IPS-15b (cell line): ENCODE measurements around the gene ANP32B.

Experiments
- H3K27me3 ChIP-seq: one replicate; pipeline ENCODE4 v1.6.1; 2013; ENCODE audit warnings: low read length; ENCODE audit not compliant: control insufficient read depth, insufficient read depth
- H3K36me3 ChIP-seq: one replicate; pipeline ENCODE4 v1.6.1; 2013; ENCODE audit warnings: low read length; ENCODE audit not compliant: control insufficient read depth, insufficient read depth
- H3K4me1 ChIP-seq: one replicate; pipeline ENCODE4 v1.6.1; 2013; ENCODE audit warnings: mild to moderate bottlenecking, low read length; ENCODE audit not compliant: control insufficient read depth, insufficient read depth
- H3K4me3 ChIP-seq: one replicate; pipeline ENCODE4 v1.5.1; 2013; ENCODE audit warnings: low read depth, low read length
- H3K9ac ChIP-seq: one replicate; pipeline ENCODE4 v1.6.1; 2013; ENCODE audit warnings: low read depth, mild to moderate bottlenecking, low read length
- H3K9me3 ChIP-seq: one replicate; pipeline ENCODE4 v1.6.1; 2013; ENCODE audit warnings: mild to moderate bottlenecking, low read length; ENCODE audit not compliant: control insufficient read depth, insufficient read depth

The ANP32B gene

DNA sequence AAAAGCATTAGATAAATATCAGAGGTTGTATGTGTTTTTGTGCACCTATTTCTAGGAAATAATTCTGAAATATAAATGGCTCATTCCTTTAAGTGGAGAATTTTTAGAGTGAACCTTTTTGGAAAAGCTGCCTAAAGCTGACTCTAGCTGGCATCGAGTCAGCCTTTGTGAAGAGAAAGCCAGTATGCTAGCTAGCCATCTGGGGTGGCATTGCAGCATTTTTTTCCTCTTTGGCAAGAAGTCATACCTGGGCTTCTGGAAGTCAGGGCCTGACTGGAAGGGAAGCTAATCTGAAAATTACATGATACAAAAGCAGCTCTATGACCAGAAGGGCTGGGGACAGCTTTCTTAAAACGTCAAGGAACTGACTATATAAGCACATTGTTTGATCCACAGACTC lies 19.7 kb downstream of the ANP32B start:
- H3K4me3 ChIP-seq = no peak overlapping the region

GRCh38 chr9:98006127-98006796 lies 23.1 kb downstream of the ANP32B start:
- Histone ChIP-seq H3K36me3 (peaks cover 24% of the 10 kb centered on the region), H3K4me3 (no peak overlapping the region), H3K4me1 (no peaks in the 10 kb centered on the region), H3K9me3 (no peaks in the 10 kb centered on the region), H3K27me3 (no peaks in the 10 kb centered on the region), H3K9ac (no peak overlapping the region)

More for the DNA sequence above, 19.7 kb downstream of the ANP32B start:
- Histone ChIP-seq H3K9me3 (no peaks in the 10 kb centered on the region), H3K9ac (no peak overlapping the region), H3K4me1 (no peaks in the 10 kb centered on the region), H3K36me3 (peaks cover 19% of the 10 kb centered on the region), H3K27me3 (no peaks in the 10 kb centered on the region)

DNA sequence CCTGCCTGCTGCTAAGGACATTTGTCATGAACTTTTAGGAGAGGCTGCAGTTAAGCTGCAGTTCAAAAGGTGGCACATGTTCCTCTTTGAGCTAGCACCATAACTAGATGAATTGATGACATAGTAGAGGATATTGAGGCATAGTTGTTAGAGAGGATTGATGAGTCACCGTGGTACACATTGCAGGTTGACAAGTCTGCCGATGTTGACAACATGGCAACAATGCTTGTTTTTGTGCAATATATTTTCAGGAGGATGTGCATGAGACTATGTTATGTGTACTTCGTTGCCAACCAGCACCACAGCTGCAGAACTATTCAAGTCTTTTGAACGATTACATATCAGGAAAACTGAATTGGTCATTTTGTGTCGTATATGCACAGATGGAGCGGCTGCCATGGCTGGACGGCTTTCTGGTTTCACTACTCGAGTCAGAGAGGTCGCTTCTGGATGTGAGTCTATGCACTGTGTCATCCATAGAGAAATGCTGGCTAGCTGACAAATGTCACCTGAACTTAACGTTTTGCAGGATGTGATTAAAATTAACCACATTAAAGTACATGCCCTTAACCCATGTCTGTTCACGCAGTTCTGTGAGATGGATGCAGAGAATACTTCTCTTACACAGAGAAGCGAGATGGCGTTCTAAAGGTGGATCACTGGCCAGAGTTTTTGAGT lies 24.2 kb downstream of the ANP32B start:
- no peak overlapping the region for H3K9ac ChIP-seq
- peaks cover 27% of the 10 kb centered on the region for H3K36me3 ChIP-seq
- H3K9me3 ChIP-seq = no peaks in the 10 kb centered on the region
- H3K4me3 ChIP-seq = no peak overlapping the region
- no peaks in the 10 kb centered on the region for H3K27me3 ChIP-seq
- no peaks in the 10 kb centered on the region for H3K4me1 ChIP-seq

GRCh38 chr9:98008764-98009163 lies 25.6 kb downstream of the ANP32B start:
- Histone ChIP-seq H3K9ac (no peak overlapping the region), H3K27me3 (no peaks in the 10 kb centered on the region), H3K4me1 (no peaks in the 10 kb centered on the region), H3K36me3 (peaks cover 37% of the 10 kb centered on the region), H3K4me3 (no peak overlapping the region), H3K9me3 (no peaks in the 10 kb centered on the region)

DNA sequence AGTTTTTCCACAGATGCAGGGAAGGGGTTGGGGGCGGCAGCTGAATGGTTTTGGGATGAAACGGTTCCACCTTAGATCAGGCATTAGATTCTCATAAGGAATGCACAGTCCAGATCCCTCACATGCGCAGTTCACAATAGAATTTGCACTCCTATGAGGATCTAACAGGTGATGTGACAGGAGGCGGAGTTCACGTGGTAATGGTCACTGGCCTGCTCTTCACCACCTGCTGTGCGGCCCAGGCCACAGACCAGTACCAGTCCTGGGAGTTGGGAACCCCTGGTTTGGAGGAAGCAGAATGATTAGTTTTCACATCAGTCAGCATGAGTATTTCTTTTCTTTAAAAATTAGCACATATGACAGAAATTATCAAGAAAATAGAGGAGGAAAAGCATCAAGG lies 26.3 kb downstream of the ANP32B start:
- peaks cover 37% of the 10 kb centered on the region for H3K36me3 ChIP-seq
- no peak overlapping the region for H3K9ac ChIP-seq
- H3K4me3 ChIP-seq = no peak overlapping the region
- H3K27me3 ChIP-seq = no peaks in the 10 kb centered on the region
- H3K9me3 ChIP-seq = no peaks in the 10 kb centered on the region
- no peaks in the 10 kb centered on the region for H3K4me1 ChIP-seq

- Histone ChIP-seq H3K27me3 (no peaks in the 10 kb centered on the region), H3K4me1 (no peaks in the 10 kb centered on the region), H3K4me3 (no peak overlapping the region), H3K9me3 (no peaks in the 10 kb centered on the region), H3K36me3 (peaks cover 34% of the 10 kb centered on the region), H3K9ac (no peak overlapping the region)
Observed at GRCh38 chr9:98009936-98010335, 26.8 kb downstream of the ANP32B start.

DNA sequence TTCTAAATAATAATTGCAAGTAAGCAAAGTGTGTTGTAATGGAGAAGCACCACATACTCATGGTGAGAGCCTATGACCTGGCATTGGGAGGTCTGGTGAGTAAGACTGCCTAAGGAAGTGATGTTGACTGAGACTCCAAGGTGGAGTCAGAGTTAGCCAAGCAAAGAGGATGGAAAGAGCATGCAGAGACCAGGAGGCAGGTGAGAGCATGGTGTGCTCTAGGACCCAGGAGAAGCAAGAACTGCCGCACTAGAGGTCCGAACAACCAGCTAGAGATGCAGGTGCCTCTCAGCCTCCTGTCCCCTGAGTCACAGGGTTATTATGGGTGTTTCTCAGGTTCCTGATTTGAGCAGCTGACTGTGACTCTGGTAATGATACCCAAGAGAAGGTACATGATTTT lies 27.3 kb downstream of the ANP32B start:
- Histone ChIP-seq H3K9me3 (no peaks in the 10 kb centered on the region), H3K9ac (no peak overlapping the region), H3K36me3 (peaks cover 29% of the 10 kb centered on the region)

GRCh38 chr9:98011122-98011521 lies 28.0 kb downstream of the ANP32B start:
- Histone ChIP-seq H3K9me3 (no peaks in the 10 kb centered on the region), H3K4me3 (no peak overlapping the region), H3K27me3 (no peaks in the 10 kb centered on the region), H3K36me3 (peaks cover 22% of the 10 kb centered on the region), H3K9ac (no peak overlapping the region), H3K4me1 (no peaks in the 10 kb centered on the region)

More for the DNA sequence above, 27.3 kb downstream of the ANP32B start:
- no peak overlapping the region for H3K4me3 ChIP-seq
- no peaks in the 10 kb centered on the region for H3K27me3 ChIP-seq
- H3K4me1 ChIP-seq = no peaks in the 10 kb centered on the region

DNA sequence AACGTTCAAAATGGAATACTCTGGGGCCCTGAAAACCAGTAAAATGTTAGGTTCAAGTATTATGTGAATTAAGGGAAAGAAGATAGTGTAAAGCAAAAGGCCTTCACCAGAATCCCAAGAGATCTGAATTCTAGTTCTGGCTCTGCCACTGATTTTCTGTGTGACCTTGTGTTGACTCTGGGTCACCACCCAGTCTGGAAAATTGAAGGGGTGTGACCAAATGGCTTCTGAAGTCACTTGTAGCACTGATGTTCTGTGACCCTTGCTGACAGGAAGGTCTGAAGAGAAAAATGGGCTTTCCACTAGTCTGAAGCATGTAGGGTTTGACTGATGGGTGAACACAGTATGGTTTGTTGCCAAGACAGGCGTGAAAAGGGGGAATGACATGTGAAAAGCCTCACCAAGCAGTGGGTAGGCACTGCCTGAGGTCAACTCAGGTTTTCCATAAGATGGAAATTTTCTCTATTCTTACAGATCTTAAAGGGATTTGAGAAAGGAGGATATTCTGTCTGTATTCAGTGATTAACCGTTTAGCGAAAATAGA lies 33.1 kb downstream of the ANP32B start:
- Histone ChIP-seq H3K9me3 (no peaks in the 10 kb centered on the region), H3K4me1 (no peaks in the 10 kb centered on the region), H3K4me3 (no peak overlapping the region), H3K9ac (no peak overlapping the region), H3K36me3 (peaks cover 21% of the 10 kb centered on the region), H3K27me3 (no peaks in the 10 kb centered on the region)

- no peak overlapping the region for H3K4me3 ChIP-seq
- H3K4me1 ChIP-seq = no peaks in the 10 kb centered on the region
- no peaks in the 10 kb centered on the region for H3K9me3 ChIP-seq
- H3K27me3 ChIP-seq = no peaks in the 10 kb centered on the region
- no peak overlapping the region for H3K9ac ChIP-seq
- peaks cover 19% of the 10 kb centered on the region for H3K36me3 ChIP-seq
Observed at GRCh38 chr9:98017306-98017705, 34.2 kb downstream of the ANP32B start.

DNA sequence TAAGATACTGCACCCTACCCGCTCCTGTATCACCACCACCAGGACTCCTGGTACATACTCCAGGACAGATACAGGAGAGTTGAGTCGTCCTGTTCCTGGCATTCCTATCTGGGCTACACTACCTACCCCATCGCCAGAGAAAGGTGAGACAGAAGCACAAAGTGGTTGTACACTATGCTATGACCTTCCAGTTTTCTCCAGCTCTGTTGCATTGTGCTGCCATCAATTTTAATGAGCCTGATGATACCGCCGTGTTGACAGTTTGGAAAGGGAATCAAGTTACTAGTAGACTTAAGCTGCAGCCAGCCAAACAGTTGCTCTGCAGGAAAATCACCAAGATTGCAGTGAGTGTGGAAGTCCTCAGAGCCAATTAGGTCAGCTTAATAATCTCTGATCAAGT lies 35.2 kb downstream of the ANP32B start:
- no peak overlapping the region for H3K9ac ChIP-seq
- H3K27me3 ChIP-seq = no peaks in the 10 kb centered on the region
- no peak overlapping the region for H3K4me3 ChIP-seq
- H3K9me3 ChIP-seq = no peaks in the 10 kb centered on the region
- peaks cover 11% of the 10 kb centered on the region for H3K36me3 ChIP-seq
- H3K4me1 ChIP-seq = no peaks in the 10 kb centered on the region

- H3K4me3 ChIP-seq = no peak overlapping the region
- H3K27me3 ChIP-seq = no peaks in the 10 kb centered on the region
- no peak overlapping the region for H3K9ac ChIP-seq
- no peaks in the 10 kb centered on the region for H3K9me3 ChIP-seq
- H3K4me1 ChIP-seq = no peaks in the 10 kb centered on the region
- peaks cover 8% of the 10 kb centered on the region for H3K36me3 ChIP-seq
Observed at GRCh38 chr9:98019098-98019497, 36.0 kb downstream of the ANP32B start.
